Measurements from ENCODE around the gene RILPL2.
A peak's percentile ranks its signal among the peaks of the same experiment; 100 is the strongest.
"Not testable (repeated sequence)": the region's sequence is repeated elsewhere in the genome, so short reads cannot be mapped to it uniquely, and the experiment has no call there.

Gene RILPL2

DNA sequence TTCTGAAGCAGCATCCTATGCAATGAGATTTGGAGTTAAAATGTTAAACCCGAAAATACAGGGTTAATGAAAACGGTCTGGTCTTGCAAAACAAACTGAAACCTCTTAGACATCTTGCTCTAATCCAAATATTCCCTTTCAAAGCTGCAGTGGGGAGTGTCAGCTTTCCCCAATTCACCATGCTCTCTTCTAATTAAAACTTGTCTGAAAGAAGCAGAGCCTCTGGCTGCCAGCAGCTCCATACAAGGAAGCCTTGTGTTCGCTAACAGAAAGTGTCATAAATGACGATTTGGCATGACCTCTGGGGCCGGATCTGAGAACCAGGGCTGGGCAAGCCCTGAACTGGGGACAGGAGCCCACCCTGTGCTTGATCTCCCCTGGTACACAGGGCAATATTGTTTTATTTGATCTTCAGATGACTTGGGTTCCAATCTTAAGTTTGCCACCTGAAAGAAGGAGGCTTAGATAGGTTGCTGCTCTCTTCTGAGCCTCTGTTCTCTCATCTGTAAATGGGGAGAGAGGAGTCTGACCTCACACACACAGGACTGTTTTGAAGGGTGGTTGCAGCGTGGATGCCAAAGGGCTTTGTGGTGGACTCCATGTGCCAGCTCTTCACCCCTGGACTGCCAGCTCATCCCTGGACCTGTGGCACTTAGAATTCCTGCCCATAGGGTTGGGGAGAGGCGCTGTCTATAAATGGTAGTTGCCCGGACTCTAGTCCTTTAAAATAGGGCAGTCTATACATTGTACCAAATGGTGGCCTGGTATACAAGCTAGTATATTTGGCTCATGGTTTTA is 44.7 kb downstream of the RILPL2 start:
- H3K27me3 ChIP-seq = no peaks in the 10 kb centered on the region

DNA sequence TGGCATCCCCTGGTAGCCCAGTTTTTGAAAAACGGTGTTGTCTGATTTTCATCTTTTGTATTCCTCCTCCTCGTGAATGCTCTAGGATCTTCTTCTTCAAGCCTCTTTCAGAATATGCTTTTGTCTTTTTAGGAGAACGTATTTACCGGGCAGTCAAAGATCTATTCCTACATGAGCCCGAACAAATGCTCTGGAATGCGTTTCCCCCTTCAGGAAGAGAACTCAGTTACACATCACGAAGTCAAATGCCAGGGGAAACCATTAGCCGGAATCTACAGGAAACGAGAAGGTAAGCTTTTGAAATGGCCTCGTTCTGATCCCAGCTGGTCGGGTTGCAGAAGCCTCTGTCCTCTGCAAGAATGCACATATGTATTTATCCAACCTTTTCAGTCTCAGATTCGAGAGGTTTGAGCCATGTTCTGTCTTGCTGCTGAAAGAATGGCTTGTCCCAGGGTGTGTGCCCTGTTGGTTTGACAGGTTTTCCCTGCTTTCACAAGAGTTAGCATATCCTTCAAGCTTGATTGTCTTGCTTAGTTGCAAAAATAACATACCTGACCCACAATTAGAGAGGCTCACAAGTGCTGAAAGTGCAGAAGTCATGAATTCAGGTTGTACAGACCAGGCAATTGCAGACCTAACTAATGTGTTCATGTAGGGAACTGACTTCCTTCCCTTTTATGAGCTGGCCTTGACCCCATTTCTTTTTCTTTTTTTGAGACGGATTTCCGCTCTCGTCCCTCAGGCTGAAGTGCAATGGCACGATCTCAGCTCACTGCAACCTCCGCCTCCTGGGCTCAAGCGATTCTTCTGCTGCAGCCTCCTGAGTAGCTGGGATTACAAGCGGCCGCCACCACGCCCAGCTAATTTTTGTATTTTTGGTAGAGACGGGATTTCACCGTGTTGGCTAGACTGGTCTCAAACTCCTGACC is 45.7 kb downstream of the RILPL2 start:
- H3K4me2 ChIP-seq = peak overlapping the region; percentile 88
- H3K36me3 ChIP-seq = peaks cover 53% of the 10 kb centered on the region
- H3K4me1 ChIP-seq = peaks cover 35% of the 10 kb centered on the region
- no peak for TF ChIP-seq Cebpa-rat (IDR thresholded peaks at IDR 0.05)
- H4K20me1 ChIP-seq = peaks cover 62% of the 10 kb centered on the region
- no peaks in the 10 kb centered on the region for H3K27me3 ChIP-seq
- H3K9me3 ChIP-seq = no peaks in the 10 kb centered on the region
- peak overlapping the region; percentile 82 for H3K4me3 ChIP-seq
- peak overlapping the region; percentile 91 for H3K9ac ChIP-seq
- H3K27ac ChIP-seq = peak overlapping the region; percentile 85; the same call in 1 of the 2 replicates

More for the DNA sequence above, 44.7 kb downstream of the RILPL2 start:
- TF ChIP-seq Cebpa-rat (IDR thresholded peaks at IDR 0.05) = no peak
- Histone ChIP-seq H3K9ac (0 out of 2 replicates have a peak overlapping the region, but pooled peaks have one; percentile 91), H3K9me3 (no peaks in the 10 kb centered on the region), H3K4me2 (no peak overlapping the region), H3K4me1 (peaks cover 31% of the 10 kb centered on the region), H3K27ac (no peak overlapping the region), H3K36me3 (peaks cover 63% of the 10 kb centered on the region), H4K20me1 (peaks cover 69% of the 10 kb centered on the region), H3K4me3 (no peak overlapping the region)

DNA sequence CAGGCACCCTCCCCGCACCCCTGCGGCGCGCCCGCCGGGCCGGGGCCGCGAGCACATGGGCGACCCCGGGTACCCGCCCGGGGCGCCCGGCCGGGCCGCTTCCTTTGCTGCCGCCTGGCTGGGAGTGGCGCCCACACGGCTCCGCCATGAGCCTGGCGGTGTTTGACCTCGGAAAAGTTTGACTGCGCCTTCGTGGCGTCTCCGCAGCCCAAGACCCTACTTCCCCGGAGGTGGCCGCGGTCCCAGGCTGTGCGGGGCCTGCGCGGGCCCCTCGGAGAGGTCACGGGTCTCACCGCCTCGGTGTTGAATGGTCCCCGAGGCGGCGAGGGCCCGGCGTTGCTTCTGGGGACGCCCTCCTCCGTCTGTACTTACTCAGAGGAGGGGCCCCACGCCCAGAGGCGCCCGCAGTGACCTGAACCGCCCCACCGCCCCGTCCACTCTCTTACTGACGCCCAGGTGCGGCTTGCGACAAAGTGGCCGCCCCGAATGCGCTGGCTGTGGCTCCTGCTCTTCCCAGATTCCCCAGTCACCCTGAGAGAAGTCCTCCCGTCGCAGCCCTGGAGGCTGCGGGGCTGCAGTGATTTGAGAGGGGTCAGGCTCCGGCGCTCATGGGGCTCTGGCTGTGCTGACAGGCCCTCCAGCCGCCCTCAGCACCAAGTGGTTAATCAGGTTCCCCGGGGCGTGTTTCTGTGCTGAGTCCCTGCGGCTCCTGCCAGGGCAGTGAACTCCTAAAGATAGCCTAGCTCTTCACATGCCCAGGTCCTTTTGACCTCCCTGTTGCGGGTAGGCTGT is 46.7 kb downstream of the RILPL2 start:
- TF ChIP-seq Cebpa-rat (IDR thresholded peaks at IDR 0.05) = no peak
- H3K4me2 ChIP-seq = peak overlapping the region; percentile 88
- H3K4me1 ChIP-seq = peaks cover 43% of the 10 kb centered on the region
- peak overlapping the region; percentile 85 for H3K27ac ChIP-seq
- peaks cover 56% of the 10 kb centered on the region for H4K20me1 ChIP-seq
- peak overlapping the region; percentile 91 for H3K9ac ChIP-seq
- H3K4me3 ChIP-seq = peak overlapping the region; percentile 82
- H3K27me3 ChIP-seq = no peaks in the 10 kb centered on the region
- no peaks in the 10 kb centered on the region for H3K9me3 ChIP-seq
- peaks cover 43% of the 10 kb centered on the region for H3K36me3 ChIP-seq

DNA sequence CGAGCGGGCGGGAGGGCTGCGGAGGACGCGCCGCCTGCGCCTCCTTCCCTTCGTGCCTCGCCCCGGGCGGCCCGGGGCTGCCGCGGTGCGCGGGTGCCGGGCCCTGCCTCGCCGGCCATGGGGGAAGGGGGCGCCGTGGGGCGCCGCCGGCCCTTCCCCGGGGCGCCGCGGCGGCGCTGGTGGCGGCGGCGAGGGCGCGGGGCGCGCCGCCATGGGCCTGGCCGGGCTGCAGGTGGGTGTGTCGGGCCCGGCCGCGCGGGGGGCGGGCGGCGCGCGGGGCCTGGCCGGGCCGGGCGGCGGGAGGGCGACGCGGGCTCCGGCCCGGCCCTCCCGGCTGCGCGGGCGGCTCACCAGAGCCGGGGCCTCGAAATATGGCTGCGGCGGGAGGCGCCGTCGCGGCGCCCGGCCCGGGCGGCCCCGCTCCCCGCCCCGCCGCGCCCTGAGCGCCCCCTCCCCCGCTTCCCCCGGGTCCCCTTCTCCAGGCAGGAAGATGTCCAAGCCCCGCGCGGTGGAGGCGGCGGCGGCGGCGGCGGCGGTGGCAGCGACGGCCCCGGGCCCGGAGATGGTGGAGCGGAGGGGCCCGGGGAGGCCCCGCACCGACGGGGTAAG is 47.4 kb downstream of the RILPL2 start:
- peak overlapping the region; percentile 85 for H3K27ac ChIP-seq
- no peaks in the 10 kb centered on the region for H3K27me3 ChIP-seq
- peaks cover 46% of the 10 kb centered on the region for H3K4me1 ChIP-seq
- H3K9me3 ChIP-seq = no peaks in the 10 kb centered on the region
- H3K36me3 ChIP-seq = peaks cover 36% of the 10 kb centered on the region
- H3K4me2 ChIP-seq = peak overlapping the region; percentile 88
- peaks cover 49% of the 10 kb centered on the region for H4K20me1 ChIP-seq
- peak overlapping the region; percentile 82 for H3K4me3 ChIP-seq
- no peak for TF ChIP-seq Cebpa-rat (IDR thresholded peaks at IDR 0.05)
- peak overlapping the region; percentile 91 for H3K9ac ChIP-seq

DNA sequence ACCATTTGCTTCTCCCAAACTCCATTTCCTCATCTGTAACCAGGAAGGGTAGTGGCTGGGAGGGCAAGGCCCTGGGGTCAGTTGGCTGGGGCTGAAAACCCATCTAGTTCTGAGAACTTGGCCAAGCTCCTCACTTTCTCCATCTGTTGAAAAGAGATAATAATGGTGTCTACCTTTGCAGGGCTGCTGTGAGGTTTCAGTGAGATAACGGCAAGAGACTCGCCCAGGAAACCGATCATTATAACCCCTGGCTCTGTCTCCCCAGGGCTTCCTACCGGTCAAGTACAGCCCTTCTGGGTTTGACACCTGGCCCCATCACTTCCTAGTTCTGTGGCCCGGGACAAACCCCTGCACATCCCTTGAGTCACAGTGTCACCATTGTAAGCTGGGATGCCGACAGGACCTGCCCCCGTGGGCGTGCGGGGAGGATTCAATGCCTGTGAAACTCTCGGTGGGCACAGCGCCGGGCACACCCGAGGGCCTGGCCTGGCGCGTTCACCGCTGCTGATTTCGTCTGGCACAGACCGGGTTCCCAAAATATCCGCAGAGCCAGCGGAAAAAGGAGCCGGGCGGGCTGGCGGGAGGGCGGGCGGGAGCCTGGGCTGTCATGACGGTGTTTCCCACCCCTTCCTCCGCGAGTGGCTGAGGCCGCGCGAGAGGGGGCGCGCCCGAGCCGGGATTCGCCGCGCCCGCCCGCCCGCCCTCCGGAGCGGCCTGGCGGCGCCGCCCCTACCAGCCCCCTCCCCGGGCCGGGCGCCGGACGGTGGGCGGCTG is 48.1 kb downstream of the RILPL2 start:
- H3K4me2 ChIP-seq = peak overlapping the region; percentile 88
- TF ChIP-seq Cebpa-rat (IDR thresholded peaks at IDR 0.05) = no peak
- peaks cover 42% of the 10 kb centered on the region for H4K20me1 ChIP-seq
- H3K27me3 ChIP-seq = no peaks in the 10 kb centered on the region
- H3K9me3 ChIP-seq = no peaks in the 10 kb centered on the region
- H3K4me1 ChIP-seq = peaks cover 48% of the 10 kb centered on the region
- H3K9ac ChIP-seq = peak overlapping the region; percentile 91
- peaks cover 29% of the 10 kb centered on the region for H3K36me3 ChIP-seq
- peak overlapping the region; percentile 82 for H3K4me3 ChIP-seq
- peak overlapping the region; percentile 85 for H3K27ac ChIP-seq

DNA sequence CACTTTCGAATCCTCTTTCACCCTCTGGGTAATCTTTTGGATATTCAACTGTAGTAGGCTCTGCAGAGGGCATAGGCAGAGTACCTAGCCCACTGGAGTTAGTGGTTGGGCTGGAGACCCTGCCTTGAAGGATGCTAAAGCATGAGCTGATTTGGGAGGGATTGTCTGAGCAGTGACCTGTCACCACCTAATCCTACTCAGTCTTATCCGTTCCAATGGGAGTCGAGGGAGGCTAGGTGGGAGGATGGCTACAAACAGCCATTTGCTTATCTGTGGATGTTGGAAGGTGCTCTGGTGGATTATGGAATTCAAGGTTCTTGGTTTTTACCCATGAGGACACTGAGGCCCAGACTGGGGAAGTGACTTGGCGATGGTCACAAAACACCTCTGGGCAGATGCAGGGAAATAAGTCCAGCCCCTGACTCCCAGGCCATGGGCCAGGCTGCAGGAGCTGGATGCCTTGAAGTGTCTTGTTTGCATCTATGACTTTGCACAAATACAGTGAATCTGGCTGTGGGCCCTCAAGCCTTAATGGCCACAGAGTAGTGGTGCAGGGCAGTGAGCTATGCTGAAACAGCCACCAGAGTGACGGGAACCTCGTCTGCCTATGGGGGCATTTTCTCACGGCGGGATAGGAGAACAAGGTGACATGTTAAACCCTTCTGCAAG is 48.8 kb downstream of the RILPL2 start:
- Histone ChIP-seq H3K4me2 (peak overlapping the region; percentile 88), H3K9me3 (no peaks in the 10 kb centered on the region), H3K36me3 (peaks cover 22% of the 10 kb centered on the region), H3K4me3 (peak overlapping the region; percentile 82), H3K9ac (peak overlapping the region; percentile 80), H4K20me1 (peaks cover 37% of the 10 kb centered on the region), H3K27ac (peak overlapping the region; percentile 57), H3K27me3 (no peaks in the 10 kb centered on the region), H3K4me1 (peaks cover 51% of the 10 kb centered on the region)
- no peak for TF ChIP-seq Cebpa-rat (IDR thresholded peaks at IDR 0.05)

DNA sequence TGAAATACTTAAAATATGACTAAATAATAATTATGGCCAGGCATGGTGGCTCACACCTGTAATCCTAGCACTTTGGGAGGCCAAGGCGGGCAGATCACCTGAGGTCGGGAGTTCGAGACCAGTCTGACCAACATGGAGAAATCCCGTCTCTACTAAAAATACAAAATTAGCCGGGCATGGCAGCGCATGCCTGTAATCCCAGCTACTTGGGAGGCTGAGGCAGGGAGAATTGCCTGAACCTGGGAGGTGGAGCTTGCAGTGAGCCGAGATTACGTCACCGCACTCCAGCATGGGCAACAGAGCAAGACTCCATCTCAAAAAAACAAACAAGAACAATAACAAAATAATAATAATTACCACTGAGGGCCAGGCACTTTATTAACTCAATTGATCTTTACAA is 50.9 kb downstream of the RILPL2 start:
- not testable (repeated sequence) for H3K9ac ChIP-seq, H3K36me3 ChIP-seq, H3K9me3 ChIP-seq, H3K27ac ChIP-seq, H3K27me3 ChIP-seq, H3K4me3 ChIP-seq
- H3K4me1 ChIP-seq = peaks cover 45% of the 10 kb centered on the region
- peaks cover 17% of the 10 kb centered on the region for H4K20me1 ChIP-seq
- H3K4me2 ChIP-seq = peak overlapping the region; percentile 100; the same call in 1 of the 2 replicates

DNA sequence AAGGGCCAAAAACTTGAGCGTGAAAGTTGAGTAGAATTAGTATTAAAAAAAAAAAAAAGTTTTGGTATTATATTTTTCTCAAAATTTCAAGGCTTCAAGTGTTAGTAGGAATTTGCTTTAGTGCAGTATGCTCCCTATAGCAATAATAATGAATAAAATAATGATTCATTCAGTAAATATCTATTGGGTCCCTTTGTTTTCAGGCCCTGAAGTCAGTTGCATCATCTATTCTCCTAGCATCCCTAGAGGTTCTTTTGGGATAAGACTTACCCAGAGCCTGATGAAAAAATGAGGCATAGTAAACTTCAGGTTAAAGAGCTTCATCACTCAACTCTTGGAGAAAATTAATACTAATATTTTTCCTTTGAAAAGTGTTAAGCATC is 51.5 kb downstream of the RILPL2 start:
- Histone ChIP-seq H3K27me3 (no peaks in the 10 kb centered on the region), H3K9me3 (no peaks in the 10 kb centered on the region), H3K36me3 (no peaks in the 10 kb centered on the region), H4K20me1 (peaks cover 12% of the 10 kb centered on the region), H3K4me1 (peaks cover 39% of the 10 kb centered on the region), H3K4me2 (peak overlapping the region; percentile 100), H3K27ac (peak overlapping the region; percentile 68; the same call in 1 of the 2 replicates), H3K9ac (peak overlapping the region; percentile 81), H3K4me3 (peak overlapping the region; percentile 85)
- TF ChIP-seq Cebpa-rat (IDR thresholded peaks at IDR 0.05) = no peak

Measured in BLaER1 (cell line).